MM.1S (cell line): ENCODE measurements around the gene QRFPR.

Experiments
- DNase-seq: peaks from one replicate; pipeline ENCODE4 v3.0.0-alpha.2; 2015
- H2AFZ ChIP-seq: fragments of 300-600 bp; sonication (generic); 2 replicates; pipeline ENCODE4 v1.6.0; 2016; ENCODE audit warnings: antibody characterized with exemption, low read length
- H3F3A ChIP-seq: fragments of 300-600 bp; sonication (generic); 2 replicates; pipeline ENCODE4 v1.6.1; 2016; ENCODE audit warnings: mild to moderate bottlenecking, antibody characterized with exemption, low read length, moderate library complexity, mixed read lengths; ENCODE audit not compliant: insufficient read depth
- H3K27ac ChIP-seq: fragments of 300-600 bp; sonication (generic); 2 replicates; pipeline ENCODE4 v1.5.1; 2016; ENCODE audit warnings: mild to moderate bottlenecking, low read length
- H3K27me3 ChIP-seq: fragments of 300-600 bp; sonication (generic); replicated peaks from 2 replicates; pipeline ENCODE4 v1.6.0; 2016; ENCODE audit warnings: low read length; ENCODE audit not compliant: insufficient read depth
- H3K36me3 ChIP-seq: fragments of 300-600 bp; sonication (generic); replicated peaks from 2 replicates; pipeline ENCODE4 v1.6.1; 2016; ENCODE audit warnings: mild to moderate bottlenecking, low read length, mixed read lengths; ENCODE audit not compliant: insufficient read depth
- H3K4me1 ChIP-seq: fragments of 300-600 bp; sonication (generic); 2 replicates; pipeline ENCODE4 v1.6.1; 2016; ENCODE audit warnings: low read length, mixed read lengths
- H3K4me2 ChIP-seq: fragments of 300-600 bp; sonication (generic); 2 replicates; pipeline ENCODE4 v1.6.0; 2016; ENCODE audit warnings: low read depth, low read length
- H3K4me3 ChIP-seq: fragments of 300-600 bp; sonication (generic); 2 replicates; pipeline ENCODE4 v1.5.1; 2016; ENCODE audit warnings: low read length, mixed read lengths
- H3K79me2 ChIP-seq: fragments of 300-600 bp; sonication (generic); 2 replicates; pipeline ENCODE4 v1.6.1; 2016; ENCODE audit warnings: mixed run types, low read length, mixed read lengths
- H3K9ac ChIP-seq: fragments of 300-600 bp; sonication (generic); 2 replicates; pipeline ENCODE4 v1.6.1; 2016; ENCODE audit warnings: low read length, mixed read lengths
- H3K9me2 ChIP-seq: fragments of 300-600 bp; sonication (generic); replicated peaks from 2 replicates; pipeline ENCODE4 v1.6.1; 2016; ENCODE audit warnings: mild to moderate bottlenecking, low read length, mixed read lengths; ENCODE audit not compliant: insufficient read depth
- H3K9me3 ChIP-seq: fragments of 300-600 bp; sonication (generic); replicated peaks from 2 replicates; pipeline ENCODE4 v1.6.1; 2016; ENCODE audit warnings: mild to moderate bottlenecking, low read length, mixed read lengths; ENCODE audit not compliant: insufficient read depth
- H4K20me1 ChIP-seq: fragments of 300-600 bp; sonication (generic); 2 replicates; pipeline ENCODE4 v1.6.1; 2016; ENCODE audit warnings: mild to moderate bottlenecking, low read length, moderate library complexity, mixed read lengths; ENCODE audit not compliant: insufficient read depth
- CTCF ChIP-seq: fragments of 300-600 bp; sonication (generic); IDR thresholded peaks from 2 replicates; pipeline ENCODE4 v1.5.1; 2016; ENCODE audit warnings: antibody characterized with exemption, low read length, mixed read lengths
- EZH2 ChIP-seq: fragments of 300-600 bp; sonication (generic); optimal IDR thresholded peaks from 2 replicates; pipeline ENCODE3; 2017; ENCODE audit warnings: low read depth, mild to moderate bottlenecking, antibody characterized with exemption, low read length, mixed read lengths
- EZH2phosphoT487 ChIP-seq: fragments of 300-600 bp; sonication (generic); IDR thresholded peaks from 2 replicates; pipeline ENCODE4 v1.6.1; 2018; ENCODE audit warnings: antibody characterized with exemption, low read length

QRFPR gene

GRCh38 chr4:121344098-121344497 lies 36.7 kb downstream of the QRFPR start:
- Histone ChIP-seq H3K4me3 (no peak overlapping the region), H3K27me3 (no peaks in the 10 kb centered on the region), H3K9me2 (no peaks in the 10 kb centered on the region), H3K4me2 (no peak overlapping the region), H3K36me3 (no peaks in the 10 kb centered on the region), H3F3A (no peaks in the 10 kb centered on the region), H3K27ac (no peak overlapping the region), H2AFZ (no peak overlapping the region), H3K79me2 (no peaks in the 10 kb centered on the region), H4K20me1 (no peaks in the 10 kb centered on the region), H3K9me3 (no peaks in the 10 kb centered on the region), H3K4me1 (no peaks in the 10 kb centered on the region), H3K9ac (no peak overlapping the region)
- no peak for DNase-seq
- no peak for TF ChIP-seq CTCF
- TF ChIP-seq EZH2 = no peak
- no peak for TF ChIP-seq EZH2phosphoT487

GRCh38 chr4:121340247-121340646 lies 40.6 kb downstream of the QRFPR start:
- H3K4me3 ChIP-seq = no peak overlapping the region
- H3K4me1 ChIP-seq = no peaks in the 10 kb centered on the region
- H3K9ac ChIP-seq = no peak overlapping the region
- H3K79me2 ChIP-seq = no peaks in the 10 kb centered on the region
- H4K20me1 ChIP-seq = no peaks in the 10 kb centered on the region
- H3K9me3 ChIP-seq = no peaks in the 10 kb centered on the region
- TF ChIP-seq CTCF (no peak), EZH2 (no peak), EZH2phosphoT487 (no peak)
- no peak overlapping the region for H3K27ac ChIP-seq
- no peaks in the 10 kb centered on the region for H3K9me2 ChIP-seq
- H3K4me2 ChIP-seq = no peak overlapping the region
- H3F3A ChIP-seq = no peaks in the 10 kb centered on the region
- H2AFZ ChIP-seq = no peak overlapping the region
- DNase-seq = no peak
- no peaks in the 10 kb centered on the region for H3K27me3 ChIP-seq
- no peaks in the 10 kb centered on the region for H3K36me3 ChIP-seq

DNA sequence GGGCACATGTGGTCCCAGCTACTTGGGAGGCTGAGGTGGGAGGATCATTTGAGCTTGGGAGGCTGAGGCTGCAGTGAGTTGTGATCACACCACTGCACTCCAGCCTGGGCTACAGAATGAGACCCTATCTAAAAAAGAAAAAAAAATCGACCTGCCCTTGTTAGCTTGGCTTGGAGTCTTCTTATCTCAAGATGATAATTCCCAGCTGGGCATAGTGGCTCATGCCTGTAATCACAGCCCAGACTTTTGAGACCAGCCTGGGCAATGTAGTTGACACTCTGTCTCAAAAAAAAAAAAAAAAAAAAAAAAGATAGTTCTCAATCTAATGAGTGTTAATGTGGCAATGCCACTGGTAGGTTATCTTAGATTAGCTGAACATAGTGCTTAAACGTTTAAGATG lies 41.0 kb downstream of the QRFPR start:
- Histone ChIP-seq H3K4me3 (no peak overlapping the region), H2AFZ (no peak overlapping the region), H3K79me2 (no peaks in the 10 kb centered on the region), H4K20me1 (no peaks in the 10 kb centered on the region), H3K36me3 (no peaks in the 10 kb centered on the region), H3F3A (no peaks in the 10 kb centered on the region), H3K27ac (no peak overlapping the region), H3K4me2 (no peak overlapping the region), H3K4me1 (no peaks in the 10 kb centered on the region), H3K9me3 (no peaks in the 10 kb centered on the region), H3K27me3 (no peaks in the 10 kb centered on the region), H3K9me2 (no peaks in the 10 kb centered on the region), H3K9ac (no peak overlapping the region)
- DNase-seq = no peak
- no peak for TF ChIP-seq EZH2phosphoT487

GRCh38 chr4:121339307-121339706 lies 41.5 kb downstream of the QRFPR start:
- Histone ChIP-seq H3K9me2 (no peaks in the 10 kb centered on the region), H3K79me2 (no peaks in the 10 kb centered on the region), H3K9me3 (no peaks in the 10 kb centered on the region), H3K27me3 (no peaks in the 10 kb centered on the region), H3F3A (no peaks in the 10 kb centered on the region), H2AFZ (no peak overlapping the region), H3K4me3 (no peak overlapping the region), H4K20me1 (no peaks in the 10 kb centered on the region), H3K4me1 (no peaks in the 10 kb centered on the region), H3K9ac (no peak overlapping the region), H3K27ac (no peak overlapping the region), H3K36me3 (no peaks in the 10 kb centered on the region), H3K4me2 (no peak overlapping the region)
- DNase-seq = no peak
- TF ChIP-seq CTCF (no peak), EZH2phosphoT487 (no peak), EZH2 (no peak)
